GM23338 (cell line): ENCODE data around the gene LAMC2.

Experiments
- CTCF ChIP-seq, 2 experiments: fragments of 200-600 bp in 1 of 2; sonication (generic) in 1 of 2; conservative IDR thresholded peaks; 2 replicates each; pipeline versions ENCODE4 v1.5.1 to v1.6.1; 2016 to 2017; ENCODE audit warnings: antibody characterized with exemption in 2 of 2, low read depth in 2 of 2, mild to moderate bottlenecking in 2 of 2, moderate library complexity in 1 of 2
- EZH2 ChIP-seq: fragments of 200-600 bp; sonication (generic); IDR thresholded peaks from one replicate; pipeline ENCODE4 v1.8.0; 2017; ENCODE audit warnings: antibody characterized with exemption, mild to moderate bottlenecking, low read depth; ENCODE audit not compliant: unreplicated experiment
- JUNB ChIP-seq: IDR thresholded peaks from one replicate; pipeline ENCODE4 v1.6.1; 2016; ENCODE audit warnings: antibody characterized with exemption; ENCODE audit not compliant: unreplicated experiment
- POLR2AphosphoS5 ChIP-seq: IDR thresholded peaks from 2 replicates; pipeline ENCODE4 v1.6.1; 2016; ENCODE audit warnings: antibody characterized with exemption, low read depth
- REST ChIP-seq: IDR thresholded peaks from one replicate; pipeline ENCODE4 v1.6.1; 2018; ENCODE audit warnings: antibody characterized with exemption; ENCODE audit not compliant: unreplicated experiment

- TF ChIP-seq JUNB, result no peak
- TF ChIP-seq REST, result no peak
- TF ChIP-seq CTCF (conservative IDR thresholded peaks at IDR 0.05; ENCODE audit: low read depth in 2 of 2), result no peak
- no peak for TF ChIP-seq POLR2AphosphoS5
- no peak for TF ChIP-seq EZH2
Measured at GRCh38 chr1:183273300-183273699, 87.2 kb downstream of the LAMC2 start.
